LNCaP clone FGC (cell line): ENCODE data around the gene DHH.

Experiments
- DNase-seq: peaks from one replicate; pipeline ENCODE4 v3.0.0-alpha.2; 2011; ENCODE audit warnings: low read depth
- H3K4me3 ChIP-seq: 2 replicates; pipeline ENCODE4 v1.5.1; 2011; ENCODE audit warnings: mild to moderate bottlenecking, low read depth, low read length, control low read depth
- CTCF ChIP-seq: IDR thresholded peaks from 2 replicates; pipeline ENCODE4 v1.5.1; 2012; ENCODE audit warnings: mild to moderate bottlenecking; ENCODE audit not compliant: control insufficient read depth, insufficient read depth; ENCODE audit errors: extremely low read depth

The DHH gene

GRCh38 chr12:49055092-49055491 is 39.5 kb downstream of the DHH start:
- H3K4me3 ChIP-seq: peak overlapping the region; percentile 34
- peak; percentile 85 for DNase-seq
- TF ChIP-seq CTCF: no peak

GRCh38 chr12:49054524-49054923 is 40.1 kb downstream of the DHH start:
- no peak for TF ChIP-seq CTCF
- no peak for DNase-seq
- H3K4me3 ChIP-seq: no peak overlapping the region

GRCh38 chr12:49054096-49054495 is 40.5 kb downstream of the DHH start:
- no peak for TF ChIP-seq CTCF
- no peak overlapping the region for H3K4me3 ChIP-seq
- DNase-seq: no peak

GRCh38 chr12:49052451-49053208 is 42.0 kb downstream of the DHH start:
- H3K4me3 ChIP-seq: no peak overlapping the region
- no peak for DNase-seq
- no peak for TF ChIP-seq CTCF

GRCh38 chr12:49051777-49052438 is 42.7 kb downstream of the DHH start:
- H3K4me3 ChIP-seq: no peak overlapping the region
- DNase-seq: no peak
- TF ChIP-seq CTCF: no peak

GRCh38 chr12:49051373-49051764 is 43.2 kb downstream of the DHH start:
- TF ChIP-seq CTCF: no peak
- H3K4me3 ChIP-seq: no peak overlapping the region

More at GRCh38 chr12:49051373-49051764, 43.2 kb downstream of the DHH start:
- DNase-seq: no peak
